Measurements from ENCODE around the gene KIF18B.

The KIF18B gene

GRCh38 chr17:44903012-44903685 is 44.4 kb downstream of the KIF18B start:
- DNase-seq: no peak

- DNase-seq: no peak
These were observed 45.3 kb downstream of the KIF18B start for GRCh38 chr17:44902135-44902760.

GRCh38 chr17:44901411-44901921 is 46.1 kb downstream of the KIF18B start:
- no peak for DNase-seq

GRCh38 chr17:44900894-44901293 is 46.7 kb downstream of the KIF18B start:
- DNase-seq: peak; percentile 57

- peak; percentile 76 for DNase-seq
These were observed 48.3 kb downstream of the KIF18B start, which contains the start of gene EFTUD2 for GRCh38 chr17:44899074-44899782. Gene EFTUD2, minus strand, starts transcription at chr17:44899445. Its CDS starts 4,924 bp downstream, at chr17:44894521.

GRCh38 chr17:44898768-44899073 is 48.9 kb downstream of the KIF18B start:
- no peak for DNase-seq

- no peak for DNase-seq
These were observed 52.9 kb downstream of the KIF18B start for GRCh38 chr17:44894642-44895041.

- DNase-seq: no peak
These were observed 55.3 kb downstream of the KIF18B start for GRCh38 chr17:44892250-44892649.

GRCh38 chr17:44889003-44889402 is 58.6 kb downstream of the KIF18B start:
- DNase-seq: no peak

GRCh38 chr17:44887971-44888954 is 59.3 kb downstream of the KIF18B start:
- DNase-seq: no peak

- no peak for DNase-seq
These were observed 60.6 kb downstream of the KIF18B start for GRCh38 chr17:44887016-44887415.

GRCh38 chr17:44884941-44885340 is 62.6 kb downstream of the KIF18B start:
- no peak for DNase-seq

- DNase-seq: no peak
These were observed 66.4 kb downstream of the KIF18B start for GRCh38 chr17:44881145-44881544.

GRCh38 chr17:44880062-44880461 is 67.5 kb downstream of the KIF18B start:
- no peak for DNase-seq

- DNase-seq: no peak
These were observed 68.2 kb downstream of the KIF18B start for GRCh38 chr17:44879376-44879775.

GRCh38 chr17:44878627-44879221 is 68.8 kb downstream of the KIF18B start:
- no peak for DNase-seq

- no peak for DNase-seq
These were observed 70.5 kb downstream of the KIF18B start for GRCh38 chr17:44877121-44877520.

GRCh38 chr17:44875761-44876160 is 71.8 kb downstream of the KIF18B start:
- no peak for DNase-seq

Data from NCI-H510A (cell line).